Measurements from ENCODE around the gene SNX3.
"Not testable (repeated sequence)": the region's sequence is repeated elsewhere in the genome, so short reads cannot be mapped to it uniquely, and the experiment has no call there.

SNX3 gene

DNA sequence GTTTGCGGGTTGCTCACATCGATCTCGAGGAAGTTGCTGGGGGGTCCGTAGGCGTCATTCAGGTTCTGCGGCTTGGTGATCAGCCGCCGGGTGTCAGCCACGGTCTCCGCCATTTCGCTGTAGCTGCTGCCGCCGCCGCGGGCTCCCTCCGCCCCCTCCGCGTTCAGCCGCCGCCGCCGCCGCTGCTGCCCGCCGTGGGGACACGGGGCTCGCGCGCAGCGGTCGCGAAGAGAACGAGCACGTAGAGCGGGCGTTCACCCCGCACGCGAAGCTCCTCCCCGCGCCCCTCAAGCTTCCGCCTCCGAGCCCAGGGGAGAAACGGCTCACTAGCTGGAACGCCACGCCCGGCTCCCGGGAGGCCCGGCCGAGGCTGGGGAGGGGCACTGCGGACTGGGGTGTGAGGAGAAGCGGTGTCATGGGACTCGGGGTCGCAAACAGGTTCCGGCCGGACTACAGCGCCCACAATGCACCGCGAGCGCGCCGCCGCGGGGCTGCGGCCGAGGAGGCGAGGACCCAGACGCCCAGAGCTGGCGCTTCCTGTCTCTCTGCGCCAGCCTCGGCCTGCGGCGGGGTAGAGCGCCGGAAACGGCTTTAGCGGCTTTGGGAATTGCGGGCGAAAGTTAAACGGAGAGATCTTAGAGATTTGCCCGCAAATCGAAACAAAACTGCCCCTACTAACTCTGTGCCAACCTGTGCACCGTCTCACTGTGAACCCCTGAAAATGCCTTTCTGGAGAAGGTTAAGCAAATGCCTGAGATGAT lies at the start of gene SNX3:
Gene SNX3, minus strand, starts transcription at position 232 of the 761 bp plus-strand sequence. Its CDS starts 119 bp downstream, at position 113.
- H3K27me3 ChIP-seq (ENCODE audit: insufficient read depth, poor library complexity, severe bottlenecking) = no peaks in the 10 kb centered on the region
- H3K27ac ChIP-seq (ENCODE audit: poor library complexity, severe bottlenecking) = peak within 1 kb of the TSS; percentile 71
- peak; percentile 10 for TF ChIP-seq CTCF (IDR thresholded peaks at IDR 0.05; ENCODE audit: poor library complexity, severe bottlenecking)
- no peaks in the 10 kb centered on the region for H3K9me3 ChIP-seq (ENCODE audit: severe bottlenecking)
- peaks cover 9% of the 10 kb centered on the region for H3K4me1 ChIP-seq (ENCODE audit: insufficient read depth, poor library complexity, severe bottlenecking)
- H3K4me3 ChIP-seq (ENCODE audit: severe bottlenecking) = peak within 1 kb of the TSS; percentile 67
- peaks cover 10% of the 10 kb centered on the region; the same call in 1 of the 2 replicates for H3K36me3 ChIP-seq (ENCODE audit: low read depth)
- peak; percentile 96 for DNase-seq (ENCODE audit: low spot score)
- peak; percentile 94 for ATAC-seq (ENCODE audit: low read depth)

DNA sequence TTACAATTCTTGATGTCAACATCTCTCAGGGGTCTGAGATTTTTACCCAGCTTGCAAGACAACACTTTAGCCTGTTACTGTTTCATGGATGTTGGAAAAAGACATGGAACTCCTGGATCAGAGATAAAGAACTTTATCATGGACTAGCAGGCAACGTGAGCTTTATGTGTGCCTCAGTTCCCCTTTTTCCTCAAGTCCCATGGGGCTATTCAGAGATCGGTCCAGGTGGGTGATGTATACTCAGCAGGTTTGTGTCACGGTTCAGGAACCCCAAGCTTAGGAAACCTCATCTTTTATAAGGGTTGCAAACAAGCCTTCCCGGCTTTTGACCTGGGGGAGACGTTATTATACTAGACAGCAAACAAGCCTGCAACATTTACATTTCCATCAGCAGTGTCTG lies 49.0 kb upstream of the SNX3 start:
- DNase-seq (ENCODE audit: low spot score) = no peak
- Histone ChIP-seq H3K27me3 (ENCODE audit: insufficient read depth, poor library complexity, severe bottlenecking) (no peaks in the 10 kb centered on the region), H3K36me3 (ENCODE audit: low read depth) (no peaks in the 10 kb centered on the region), H3K4me1 (ENCODE audit: insufficient read depth, poor library complexity, severe bottlenecking) (peaks cover 9% of the 10 kb centered on the region), H3K4me3 (ENCODE audit: severe bottlenecking) (no peak overlapping the region), H3K9me3 (ENCODE audit: severe bottlenecking) (no peaks in the 10 kb centered on the region), H3K27ac (ENCODE audit: poor library complexity, severe bottlenecking) (no peak overlapping the region)
- no peak for ATAC-seq (ENCODE audit: low read depth)
- TF ChIP-seq CTCF (IDR thresholded peaks at IDR 0.05; ENCODE audit: poor library complexity, severe bottlenecking) = no peak

DNA sequence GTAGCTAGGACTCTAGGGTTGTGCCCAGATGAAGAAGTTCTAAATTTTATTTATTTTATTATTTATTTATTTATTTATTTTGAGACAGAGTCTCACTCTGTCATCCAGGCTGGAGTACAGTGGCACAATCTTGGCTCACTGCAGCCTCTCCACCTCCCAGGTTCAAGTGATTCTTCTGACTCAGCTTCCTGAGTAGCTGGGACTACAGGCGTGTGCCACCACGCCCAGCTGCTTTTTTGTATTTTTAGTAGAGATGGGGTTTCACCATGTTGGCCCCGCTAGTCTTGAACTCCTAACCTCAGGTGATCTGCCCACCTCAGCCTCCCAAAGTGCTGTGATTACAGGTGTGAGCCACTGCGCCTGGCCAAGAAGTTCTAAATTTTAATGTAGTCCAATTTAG lies 47.8 kb upstream of the SNX3 start:
- H3K4me1 ChIP-seq (ENCODE audit: insufficient read depth, poor library complexity, severe bottlenecking); ATAC-seq (ENCODE audit: low read depth); H3K4me3 ChIP-seq (ENCODE audit: severe bottlenecking); H3K9me3 ChIP-seq (ENCODE audit: severe bottlenecking); H3K27me3 ChIP-seq (ENCODE audit: insufficient read depth, poor library complexity, severe bottlenecking); H3K27ac ChIP-seq (ENCODE audit: poor library complexity, severe bottlenecking); DNase-seq (ENCODE audit: low spot score); H3K36me3 ChIP-seq (ENCODE audit: low read depth): not testable (repeated sequence)

- Histone ChIP-seq H3K27ac (ENCODE audit: poor library complexity, severe bottlenecking) (no peak overlapping the region), H3K9me3 (ENCODE audit: severe bottlenecking) (no peaks in the 10 kb centered on the region), H3K4me3 (ENCODE audit: severe bottlenecking) (no peak overlapping the region), H3K4me1 (ENCODE audit: insufficient read depth, poor library complexity, severe bottlenecking) (peaks cover 9% of the 10 kb centered on the region), H3K36me3 (ENCODE audit: low read depth) (no peaks in the 10 kb centered on the region), H3K27me3 (ENCODE audit: insufficient read depth, poor library complexity, severe bottlenecking) (no peaks in the 10 kb centered on the region)
- ATAC-seq (ENCODE audit: low read depth) (no peak), DNase-seq (ENCODE audit: low spot score) (no peak)
- TF ChIP-seq CTCF (IDR thresholded peaks at IDR 0.05; ENCODE audit: poor library complexity, severe bottlenecking) = no peak
Measured at GRCh38 chr6:108304646-108305045, 43.8 kb upstream of the SNX3 start.

DNA sequence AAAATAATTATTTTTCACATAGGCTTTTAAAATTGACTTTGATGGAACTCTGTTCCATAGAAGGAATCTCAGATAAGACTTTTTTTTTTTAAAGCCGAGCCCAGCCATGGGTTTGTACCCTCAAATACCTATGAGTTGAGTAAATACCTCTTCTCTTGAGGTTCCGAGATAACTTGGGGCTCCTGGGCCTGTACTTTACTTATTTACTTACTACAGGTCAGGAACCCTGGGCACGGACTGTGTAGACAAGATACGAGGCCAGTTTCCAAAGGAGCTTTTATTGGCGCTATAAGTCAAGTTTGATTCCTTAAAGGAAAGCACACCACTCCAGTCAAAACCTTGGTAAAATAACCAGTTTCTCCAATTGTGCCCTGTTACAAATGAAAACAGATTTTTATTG lies 41.5 kb upstream of the SNX3 start:
- DNase-seq (ENCODE audit: low spot score) = no peak
- ATAC-seq (ENCODE audit: low read depth) = no peak
- Histone ChIP-seq H3K27ac (ENCODE audit: poor library complexity, severe bottlenecking) (no peak overlapping the region), H3K4me1 (ENCODE audit: insufficient read depth, poor library complexity, severe bottlenecking) (no peaks in the 10 kb centered on the region), H3K36me3 (ENCODE audit: low read depth) (no peaks in the 10 kb centered on the region), H3K27me3 (ENCODE audit: insufficient read depth, poor library complexity, severe bottlenecking) (no peaks in the 10 kb centered on the region), H3K4me3 (ENCODE audit: severe bottlenecking) (no peak overlapping the region), H3K9me3 (ENCODE audit: severe bottlenecking) (no peaks in the 10 kb centered on the region)
- TF ChIP-seq CTCF (IDR thresholded peaks at IDR 0.05; ENCODE audit: poor library complexity, severe bottlenecking) = no peak

All from RWPE2 (cell line).